Gastroesophageal sphincter (tissue), 4 donors: ENCODE data around the gene OR52N1. TPM values are rescaled to one million over a fixed set of nuclear protein-coding genes. Genes with fewer than 3 reads are reported as not detected.

Experiments
- ATAC-seq: fragments of 150-250 bp; one replicate; pipeline ENCODE4 v1.9.1; 2016; ENCODE audit warnings: mild to moderate bottlenecking, moderate library complexity
- H3K27ac ChIP-seq, 4 donors: fragments of 200-600 bp; sonication (generic) in 3 of 4; 1 replicate in 3 of 4; 2 replicates in 1 of 4; pipeline ENCODE4 v1.5.1; 2016 to 2019
- H3K27me3 ChIP-seq: fragments of 200-600 bp; sonication (generic); one replicate; pipeline ENCODE4 v1.5.1; 2019
- H3K36me3 ChIP-seq, 2 donors: fragments of 200-600 bp; sonication (generic); one replicate each; pipeline ENCODE4 v1.5.1; 2019; ENCODE audit warnings: control low read depth in 1 of 2
- H3K4me1 ChIP-seq, 3 donors: fragments of 200-600 bp; sonication (generic); 1 replicate in 2 of 3; 2 replicates in 1 of 3; pipeline ENCODE4 v1.5.1; 2016 to 2019; ENCODE audit warnings: control low read depth in 2 of 3
- H3K4me3 ChIP-seq, 2 donors: fragments of 200-600 bp; sonication (generic); one replicate each; pipeline ENCODE4 v1.5.1; 2019; ENCODE audit warnings: mild to moderate bottlenecking in 1 of 2, moderate library complexity in 1 of 2
- H3K9me3 ChIP-seq, 3 donors: fragments of 200-600 bp; sonication (generic); one replicate each; pipeline ENCODE4 v1.5.1; 2017 to 2019; ENCODE audit warnings: control low read depth in 2 of 3
- EP300 ChIP-seq: sonication (generic); formaldehyde crosslinking; IDR thresholded peaks from one replicate; pipeline ENCODE4 v1.6.1; 2017; ENCODE audit warnings: antibody characterized with exemption, mild to moderate bottlenecking
- POLR2A ChIP-seq, 2 donors: fragments of 450-650 bp; IDR thresholded peaks; one replicate each; pipeline ENCODE4 v1.6.1; 2017; ENCODE audit warnings: antibody characterized with exemption in 2 of 2, mild to moderate bottlenecking in 2 of 2, moderate library complexity in 1 of 2
- POLR2AphosphoS5 ChIP-seq: sonication (generic); formaldehyde crosslinking; IDR thresholded peaks from one replicate; pipeline ENCODE4 v1.6.1; 2017; ENCODE audit warnings: antibody characterized with exemption
- WGBS, 2 donors: methylation state at CpG; one replicate each; pipeline ENCODE4 v1.1.5; 2018; ENCODE audit warnings: low coverage in 1 of 2; 5-methylcytosine and 5-hydroxymethylcytosine counted together
- total RNA-seq, 4 donors: library from RNA; depleted of rRNA; stranded (reverse); fragments of >200 nt; gene quantifications; one replicate each; pipeline ENCODE4 v1.1.0, GENCODE V29; 2016
- TF ChIP-seq, protein P1 (sequence below), 4 experiments: fragments of 200-600 bp in 2 of 4; fragments of 450-650 bp in 2 of 4; sonication (generic) in 1 of 4; IDR thresholded peaks; one replicate each; pipeline ENCODE4 v1.5.1; 2017 to 2019; ENCODE audit warnings: antibody characterized with exemption in 4 of 4, mild to moderate bottlenecking in 2 of 4, moderate library complexity in 2 of 4

The OR52N1 gene
- total RNA-seq = under 1 TPM in 1 of 4 donors, not detected in 3; 0.13 TPM

DNA sequence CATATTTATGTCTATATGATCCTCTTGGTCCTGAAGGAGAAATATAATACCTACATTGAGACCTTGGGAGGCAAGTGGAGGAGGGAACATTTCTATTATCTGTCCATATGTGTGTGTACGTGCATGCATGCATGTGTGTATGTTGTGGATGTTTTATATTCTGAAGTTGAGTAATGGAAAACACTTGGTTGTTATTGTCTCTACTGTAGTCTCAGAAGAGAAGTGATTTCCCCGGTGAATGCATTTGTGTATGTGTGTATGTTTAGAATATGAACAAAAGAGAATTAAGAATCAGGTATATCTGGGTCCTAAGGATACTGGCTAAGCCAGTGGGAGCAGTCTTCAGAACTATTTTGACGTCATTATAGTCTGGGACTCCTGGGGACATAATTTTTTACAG is at the start of gene OR52N1:
OR52N1 (minus strand) TSS at position 101 of the 400 bp plus-strand sequence. CDS start 2,449 bp downstream, outside the sequence.
- Histone ChIP-seq H3K36me3 (no peaks in the 10 kb centered on the region), H3K27me3 (no peaks in the 10 kb centered on the region), H3K27ac (no peak within 1 kb of the TSS), H3K9me3 (no peaks in the 10 kb centered on the region), H3K4me3 (no peak within 1 kb of the TSS), H3K4me1 (no peaks in the 10 kb centered on the region)
- TF ChIP-seq POLR2AphosphoS5 (no peak), EP300 (no peak), POLR2A (IDR thresholded peaks at IDR 0.05) (no peak)
- TF ChIP-seq, protein P1, sequence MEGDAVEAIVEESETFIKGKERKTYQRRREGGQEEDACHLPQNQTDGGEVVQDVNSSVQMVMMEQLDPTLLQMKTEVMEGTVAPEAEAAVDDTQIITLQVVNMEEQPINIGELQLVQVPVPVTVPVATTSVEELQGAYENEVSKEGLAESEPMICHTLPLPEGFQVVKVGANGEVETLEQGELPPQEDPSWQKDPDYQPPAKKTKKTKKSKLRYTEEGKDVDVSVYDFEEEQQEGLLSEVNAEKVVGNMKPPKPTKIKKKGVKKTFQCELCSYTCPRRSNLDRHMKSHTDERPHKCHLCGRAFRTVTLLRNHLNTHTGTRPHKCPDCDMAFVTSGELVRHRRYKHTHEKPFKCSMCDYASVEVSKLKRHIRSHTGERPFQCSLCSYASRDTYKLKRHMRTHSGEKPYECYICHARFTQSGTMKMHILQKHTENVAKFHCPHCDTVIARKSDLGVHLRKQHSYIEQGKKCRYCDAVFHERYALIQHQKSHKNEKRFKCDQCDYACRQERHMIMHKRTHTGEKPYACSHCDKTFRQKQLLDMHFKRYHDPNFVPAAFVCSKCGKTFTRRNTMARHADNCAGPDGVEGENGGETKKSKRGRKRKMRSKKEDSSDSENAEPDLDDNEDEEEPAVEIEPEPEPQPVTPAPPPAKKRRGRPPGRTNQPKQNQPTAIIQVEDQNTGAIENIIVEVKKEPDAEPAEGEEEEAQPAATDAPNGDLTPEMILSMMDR (IDR thresholded peaks at IDR 0.05) = no peak
- WGBS, 2 donors = 61 to 82% methylated on average over 3 of the region's 3 CpGs
- no peak for ATAC-seq

DNA sequence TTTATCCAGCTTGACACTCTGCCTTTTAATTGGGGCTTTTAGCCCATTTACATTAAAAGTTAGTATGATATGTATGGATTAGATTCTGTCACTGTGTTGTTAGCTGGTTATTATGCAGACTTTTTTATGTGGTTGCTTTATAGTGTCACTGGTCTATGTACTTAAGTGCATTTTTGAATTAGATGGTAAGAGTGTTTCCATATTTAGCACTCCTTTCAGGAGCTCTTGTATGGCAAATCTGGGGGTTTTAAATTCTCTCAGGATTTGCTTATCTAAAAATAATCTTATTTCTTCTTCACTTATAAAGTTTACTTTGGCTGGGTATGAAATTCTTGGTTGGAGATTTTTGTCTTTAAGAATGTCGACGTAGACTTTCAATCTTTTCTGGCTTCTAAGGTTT is 46.6 kb upstream of the OR52N1 start:
- 80 to 89% methylated on average over 2 of the region's 2 CpGs for WGBS, 2 donors
- no peak overlapping the region for H3K4me3 ChIP-seq
- peaks cover 0 to 11% (median 0%) of the 10 kb centered on the region in 3 donors for H3K9me3 ChIP-seq
- H3K36me3 ChIP-seq = no peaks in the 10 kb centered on the region
- ATAC-seq = no peak
- H3K4me1 ChIP-seq = no peaks in the 10 kb centered on the region
- H3K27ac ChIP-seq = no peak overlapping the region
- no peak for TF ChIP-seq EP300
- TF ChIP-seq, protein P1 (IDR thresholded peaks at IDR 0.05) = no peak
- no peak for TF ChIP-seq POLR2AphosphoS5
- TF ChIP-seq POLR2A (IDR thresholded peaks at IDR 0.05) = no peak
- no peaks in the 10 kb centered on the region for H3K27me3 ChIP-seq

DNA sequence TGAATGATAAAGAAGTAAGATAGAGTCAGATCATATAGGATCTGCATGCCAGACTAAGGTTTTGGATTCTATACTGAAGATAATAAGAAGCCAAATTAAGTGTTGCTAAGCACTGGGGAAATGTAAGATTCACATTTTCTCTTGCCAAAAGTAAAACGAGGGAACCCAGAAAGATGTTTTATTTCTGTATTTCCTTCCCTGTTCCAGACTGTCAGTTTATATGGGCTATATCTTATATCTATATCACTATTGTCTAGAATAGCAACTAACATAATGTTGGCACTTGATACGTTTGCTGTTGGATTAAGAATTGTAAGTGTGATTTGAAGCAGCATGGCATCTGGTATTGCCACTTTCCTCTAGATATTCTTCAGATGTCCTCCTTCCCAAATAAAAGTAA is 42.4 kb upstream of the OR52N1 start:
- WGBS, 2 donors = 35 to 46% methylated on average over 2 of the region's 2 CpGs

DNA sequence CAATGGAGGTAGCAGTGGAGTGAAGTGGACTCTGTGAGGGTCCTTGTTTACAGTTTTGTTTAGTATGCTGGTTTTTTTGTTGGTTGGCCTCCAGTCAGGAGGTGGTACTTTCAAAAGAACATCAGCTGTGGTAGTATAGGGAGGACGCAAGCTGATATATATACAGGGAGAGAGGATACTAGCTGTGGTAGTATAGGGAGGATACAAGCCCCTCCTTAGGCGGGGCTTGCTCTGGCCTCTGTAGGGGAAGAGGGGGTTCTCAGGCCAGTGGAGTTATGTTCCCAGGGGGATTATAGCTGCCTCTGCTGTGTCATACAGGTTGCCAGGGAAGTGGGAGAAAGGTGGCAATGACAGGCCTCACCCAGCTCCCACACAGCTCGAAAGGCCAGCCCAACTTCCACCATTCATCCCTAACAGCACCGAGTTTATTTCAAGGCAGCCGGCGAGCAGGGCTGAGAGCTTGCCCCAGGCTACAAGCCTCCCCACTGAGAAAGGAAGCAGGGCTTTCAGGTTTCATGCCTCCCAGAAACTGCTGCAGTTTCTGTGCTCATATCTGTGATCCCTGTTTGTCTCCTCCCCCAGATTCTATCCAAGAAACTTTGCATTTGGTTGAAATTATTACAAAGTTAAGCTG is 40.2 kb upstream of the OR52N1 start:
- WGBS, 2 donors = 80 to 100% methylated on average over 2 of the region's 6 CpGs
- Histone ChIP-seq H3K4me1 (no peaks in the 10 kb centered on the region), H3K4me3 (no peak overlapping the region), H3K9me3 (peaks cover 0 to 6% (median 0%) of the 10 kb centered on the region in 3 donors), H3K27me3 (peaks cover 5% of the 10 kb centered on the region), H3K36me3 (no peaks in the 10 kb centered on the region), H3K27ac (no peak overlapping the region)
- TF ChIP-seq EP300 (no peak), POLR2A (IDR thresholded peaks at IDR 0.05) (no peak), POLR2AphosphoS5 (no peak)
- TF ChIP-seq, protein P1 (IDR thresholded peaks at IDR 0.05) = no peak
- no peak for ATAC-seq

More for the DNA sequence above, 42.4 kb upstream of the OR52N1 start:
- peaks cover 0 to 11% (median 0%) of the 10 kb centered on the region in 3 donors for H3K9me3 ChIP-seq
- H3K4me1 ChIP-seq = no peaks in the 10 kb centered on the region
- no peak for TF ChIP-seq EP300
- no peak for TF ChIP-seq POLR2AphosphoS5
- TF ChIP-seq POLR2A (IDR thresholded peaks at IDR 0.05) = no peak
- TF ChIP-seq, protein P1 (IDR thresholded peaks at IDR 0.05) = no peak
- H3K27ac ChIP-seq = no peak overlapping the region
- ATAC-seq = no peak
- H3K4me3 ChIP-seq = no peak overlapping the region
- no peaks in the 10 kb centered on the region for H3K27me3 ChIP-seq
- no peaks in the 10 kb centered on the region for H3K36me3 ChIP-seq

DNA sequence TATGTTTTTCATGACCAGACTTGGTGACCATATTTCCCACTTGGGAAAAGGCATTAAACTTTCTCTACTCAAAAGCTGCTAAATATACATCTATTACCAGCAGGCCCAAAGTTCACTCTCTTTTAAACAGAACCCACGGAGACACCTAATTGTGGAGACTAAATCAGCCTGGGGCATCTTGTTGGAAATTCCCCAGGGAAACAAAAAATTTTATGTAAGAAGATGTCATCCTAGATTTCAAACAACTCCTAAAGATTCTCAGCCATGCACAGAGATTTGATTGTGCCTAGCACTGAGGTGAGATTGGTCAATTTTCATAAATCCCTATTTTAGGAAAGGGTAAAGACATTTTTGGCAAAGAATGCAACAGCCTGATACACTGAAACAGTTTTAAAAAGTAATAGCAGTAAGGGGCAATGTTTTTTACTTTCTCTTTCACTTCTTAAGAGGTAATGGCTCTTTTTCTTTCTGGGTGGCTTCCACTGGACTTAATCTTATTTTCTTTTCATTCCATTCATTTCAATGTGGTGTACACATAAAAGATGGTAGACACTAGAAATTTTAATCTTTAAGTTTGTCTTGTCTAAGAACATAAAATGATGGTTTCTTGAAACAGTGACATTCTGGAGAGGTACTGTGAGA is 27.3 kb upstream of the OR52N1 start:
- H3K27me3 ChIP-seq = no peaks in the 10 kb centered on the region
- no peaks in the 10 kb centered on the region for H3K36me3 ChIP-seq
- TF ChIP-seq, protein P1 (IDR thresholded peaks at IDR 0.05) = no peak
- TF ChIP-seq EP300 (no peak), POLR2A (IDR thresholded peaks at IDR 0.05) (no peak), POLR2AphosphoS5 (no peak)
- H3K4me1 ChIP-seq = peaks cover 0 to 7% (median 0%) of the 10 kb centered on the region in 3 donors
- no peak overlapping the region for H3K4me3 ChIP-seq
- H3K27ac ChIP-seq = no peak overlapping the region
- ATAC-seq = no peak
- no peaks in the 10 kb centered on the region for H3K9me3 ChIP-seq
- 7 to 40% methylated on average over 1 of the region's 1 CpG for WGBS, 2 donors
